Heart left ventricle (tissue), 13 donors: ENCODE measurements around the gene ORMDL3.

Source experiments
- POLR2A ChIP-seq, 2 donors: fragments of 450-650 bp; IDR thresholded peaks; one replicate each; pipeline ENCODE4 v1.6.1; 2017; ENCODE audit warnings: antibody characterized with exemption in 2 of 2, mild to moderate bottlenecking in 2 of 2, moderate library complexity in 2 of 2
- TF ChIP-seq, protein P1 (sequence below), 12 donors: fragments of 200-600 bp; sonication (generic) in 4 of 12; IDR thresholded peaks; one replicate each; pipeline versions ENCODE4 v1.5.0 to v1.8.0; 2018 to 2022; ENCODE audit warnings: antibody characterized with exemption in 12 of 12, mild to moderate bottlenecking in 5 of 12
- donor health status: ischemic (EF 13 %, LVEDD 7.1; RV severe dilation, severe dysfunction).
- donor health status: DM: no; HTN: yes; CAD: no.
- donor health status: DM: no; HTN: no; CAD: no.
- donor health status: ischemic (EF 25% LVEDD 6.9; RV normal size, moderate dysfunction).
- donor health status: ischemic (EF 25% LVEDD 5.7; RV mildly dilated, moderate dysfunction).
- donor health status: ischemic (EF 35%, LVEDD 5.7; RV mildly dilated, moderate dysfunction).
- donor health status: nonischemic (EF 11% LVEDD 7.7; RV severe dilation, severe dysfunction).
- donor health status: DM: yes; HTN: yes; CAD: no.
- donor health status: PGD.
- donor health status: ischemic (EF 29% LVEDD 5.4; RV normal size, mild dysfunction).
- donor health status: nonischemic (EF 23%, LVEDD 6.1; RV moderate dilation, normal function).

GRCh38 chr17:39969375-39969774 lies 42.0 kb upstream of the ORMDL3 start:
- TF ChIP-seq, protein P1, sequence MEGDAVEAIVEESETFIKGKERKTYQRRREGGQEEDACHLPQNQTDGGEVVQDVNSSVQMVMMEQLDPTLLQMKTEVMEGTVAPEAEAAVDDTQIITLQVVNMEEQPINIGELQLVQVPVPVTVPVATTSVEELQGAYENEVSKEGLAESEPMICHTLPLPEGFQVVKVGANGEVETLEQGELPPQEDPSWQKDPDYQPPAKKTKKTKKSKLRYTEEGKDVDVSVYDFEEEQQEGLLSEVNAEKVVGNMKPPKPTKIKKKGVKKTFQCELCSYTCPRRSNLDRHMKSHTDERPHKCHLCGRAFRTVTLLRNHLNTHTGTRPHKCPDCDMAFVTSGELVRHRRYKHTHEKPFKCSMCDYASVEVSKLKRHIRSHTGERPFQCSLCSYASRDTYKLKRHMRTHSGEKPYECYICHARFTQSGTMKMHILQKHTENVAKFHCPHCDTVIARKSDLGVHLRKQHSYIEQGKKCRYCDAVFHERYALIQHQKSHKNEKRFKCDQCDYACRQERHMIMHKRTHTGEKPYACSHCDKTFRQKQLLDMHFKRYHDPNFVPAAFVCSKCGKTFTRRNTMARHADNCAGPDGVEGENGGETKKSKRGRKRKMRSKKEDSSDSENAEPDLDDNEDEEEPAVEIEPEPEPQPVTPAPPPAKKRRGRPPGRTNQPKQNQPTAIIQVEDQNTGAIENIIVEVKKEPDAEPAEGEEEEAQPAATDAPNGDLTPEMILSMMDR (IDR thresholded peaks at IDR 0.05) = no peak
- TF ChIP-seq POLR2A (IDR thresholded peaks at IDR 0.05) = no peak
